ENCODE results near the gene COPG1.

Gene COPG1

GRCh38 chr3:129254536-129255230 lies 5.3 kb downstream of the COPG1 start:
- no peak for DNase-seq (ENCODE audit: low spot score)
- in situ Hi-C loops (cut with MboI; ENCODE audit: low pct_unique_long_range_greater_than_20kb, low sequenced_read_pairs, unreplicated experiment), result no loop called here
- no peak for TF ChIP-seq CTCF (IDR thresholded peaks at IDR 0.05; ENCODE audit: extremely low read depth, insufficient read depth, missing control alignments)

GRCh38 chr3:129256270-129256669 lies 6.9 kb downstream of the COPG1 start:
- no peak for DNase-seq (ENCODE audit: low spot score)
- in situ Hi-C loops (cut with MboI; ENCODE audit: low pct_unique_long_range_greater_than_20kb, low sequenced_read_pairs, unreplicated experiment), result no loop called here
- no peak for TF ChIP-seq CTCF (IDR thresholded peaks at IDR 0.05; ENCODE audit: extremely low read depth, insufficient read depth, missing control alignments)

GRCh38 chr3:129257609-129258008 lies 8.2 kb downstream of the COPG1 start:
- in situ Hi-C loops (cut with MboI; ENCODE audit: low pct_unique_long_range_greater_than_20kb, low sequenced_read_pairs, unreplicated experiment), result no loop called here
- no peak for TF ChIP-seq CTCF (IDR thresholded peaks at IDR 0.05; ENCODE audit: extremely low read depth, insufficient read depth, missing control alignments)
- no peak for DNase-seq (ENCODE audit: low spot score)

- no peak for TF ChIP-seq CTCF (IDR thresholded peaks at IDR 0.05; ENCODE audit: extremely low read depth, insufficient read depth, missing control alignments)
- in situ Hi-C loops (cut with MboI; ENCODE audit: low pct_unique_long_range_greater_than_20kb, low sequenced_read_pairs, unreplicated experiment), result no loop called here
- no peak for DNase-seq (ENCODE audit: low spot score)
These were observed 10.4 kb downstream of the COPG1 start for GRCh38 chr3:129259612-129260477.

GRCh38 chr3:129260606-129261005 lies 11.2 kb downstream of the COPG1 start:
- DNase-seq (ENCODE audit: low spot score), result no peak
- in situ Hi-C loops (cut with MboI; ENCODE audit: low pct_unique_long_range_greater_than_20kb, low sequenced_read_pairs, unreplicated experiment), result no loop called here

GRCh38 chr3:129261894-129262293 lies 12.5 kb downstream of the COPG1 start:
- in situ Hi-C loops (cut with MboI; ENCODE audit: low pct_unique_long_range_greater_than_20kb, low sequenced_read_pairs, unreplicated experiment), result no loop called here
- TF ChIP-seq CTCF (IDR thresholded peaks at IDR 0.05; ENCODE audit: extremely low read depth, insufficient read depth, missing control alignments), result no peak
- no peak for DNase-seq (ENCODE audit: low spot score)

More at GRCh38 chr3:129260606-129261005, 11.2 kb downstream of the COPG1 start:
- no peak for TF ChIP-seq CTCF (IDR thresholded peaks at IDR 0.05; ENCODE audit: extremely low read depth, insufficient read depth, missing control alignments)

Data from GM13977 (cell line).